ENCODE data around the gene SSH2.
A peak's percentile ranks its signal among the peaks of the same experiment; 100 is the strongest.
"Not testable (repeated sequence)": the region's sequence is repeated elsewhere in the genome, so short reads cannot be mapped to it uniquely, and the experiment has no call there.

The SSH2 gene

DNA sequence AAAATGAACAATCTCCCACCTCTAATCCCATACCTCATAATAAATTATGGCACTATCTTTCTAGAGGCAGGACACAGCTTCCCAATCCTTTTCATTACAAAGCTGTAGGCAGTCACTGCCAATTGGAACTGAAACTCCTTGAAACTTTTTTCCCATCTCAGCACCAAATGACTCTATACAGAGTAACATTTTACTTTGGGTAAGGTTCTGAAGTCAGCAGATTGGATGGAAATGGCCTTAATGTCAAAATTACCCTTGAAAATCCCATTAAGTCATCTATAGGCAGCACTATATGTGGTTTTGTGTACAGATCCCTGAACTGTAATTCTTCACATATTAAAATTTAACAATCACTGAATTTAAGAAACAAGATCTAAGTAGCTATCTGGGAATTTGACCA, 277.1 kb downstream of the SSH2 start:
- DNase-seq: no peak

DNA sequence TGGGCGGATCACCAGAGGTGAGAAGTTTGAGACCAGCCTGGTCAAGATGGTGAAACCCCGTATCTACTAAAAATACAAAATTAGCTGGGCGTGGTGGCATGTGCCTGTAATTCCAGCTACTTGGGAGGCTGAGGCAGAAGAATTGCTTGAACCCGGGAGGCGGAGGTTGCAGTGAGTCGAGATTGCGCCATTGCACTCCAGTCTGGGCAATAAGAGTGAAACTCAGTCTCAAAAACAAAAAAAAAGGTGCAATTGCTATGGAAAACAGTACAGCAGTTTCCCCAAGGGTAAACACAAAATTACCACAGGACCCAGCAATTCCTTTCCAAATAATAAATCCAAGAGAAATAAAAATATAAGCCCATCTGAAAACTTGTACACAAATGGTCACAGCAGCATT, 278.1 kb downstream of the SSH2 start:
- not testable (repeated sequence) for DNase-seq

DNA sequence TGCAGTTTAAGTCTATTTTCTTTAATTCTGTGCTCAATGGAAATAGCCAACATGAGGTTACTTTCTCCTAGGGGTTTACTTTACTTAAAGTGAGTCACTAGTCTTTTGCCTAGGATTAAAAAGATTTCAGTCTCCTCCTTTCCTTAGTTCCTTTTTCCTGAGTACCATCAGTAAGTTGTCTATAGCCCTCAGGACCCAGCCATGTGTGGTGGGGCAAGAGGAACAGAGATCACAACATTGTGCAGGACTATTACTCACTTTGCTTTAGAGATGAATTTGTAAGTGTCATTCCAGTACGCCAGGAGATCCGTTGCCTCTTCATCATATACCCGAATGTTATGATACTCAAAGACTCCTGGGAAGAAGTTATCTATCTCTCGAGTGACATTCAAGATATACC, 279.6 kb downstream of the SSH2 start:
- no peak for DNase-seq

DNA sequence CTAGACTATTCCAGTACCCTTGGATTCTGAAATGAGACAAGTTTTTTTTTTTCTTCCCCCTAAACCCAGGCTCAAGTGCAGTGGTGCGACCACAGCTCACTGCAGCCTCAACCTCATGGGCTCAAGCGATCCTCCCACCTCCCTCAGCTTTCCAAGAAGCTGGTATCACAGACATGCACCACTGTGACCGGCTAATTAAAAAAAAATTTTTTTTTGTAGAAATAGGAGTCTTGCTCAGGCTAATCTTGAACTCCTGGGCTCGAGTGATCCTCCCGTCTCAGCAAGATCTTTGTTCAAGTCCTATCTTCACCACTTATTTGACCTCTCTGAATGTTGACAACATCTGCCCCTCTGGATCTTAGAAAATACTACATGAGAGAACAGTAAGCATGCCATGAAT, 280.7 kb downstream of the SSH2 start:
- DNase-seq: no peak

DNA sequence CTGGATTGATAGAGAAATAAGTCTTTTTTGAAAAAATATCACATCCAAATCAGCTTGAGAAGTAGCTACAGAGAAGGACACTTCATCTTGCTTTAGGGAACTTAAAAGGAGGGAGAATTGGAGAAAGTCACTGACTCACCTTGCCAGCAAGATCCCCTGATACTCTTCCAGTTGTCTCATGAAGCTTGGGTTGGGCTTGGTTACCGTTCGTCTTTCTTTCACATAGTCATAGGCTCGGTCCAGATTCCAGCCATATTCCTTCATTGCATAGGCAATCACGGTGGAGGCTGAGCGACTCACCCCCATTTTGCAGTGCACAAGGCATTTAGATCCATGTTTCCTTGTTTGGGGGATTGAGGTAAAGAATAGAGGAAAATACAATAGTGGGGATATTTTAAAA, 282.0 kb downstream of the SSH2 start:
- DNase-seq: no peak

DNA sequence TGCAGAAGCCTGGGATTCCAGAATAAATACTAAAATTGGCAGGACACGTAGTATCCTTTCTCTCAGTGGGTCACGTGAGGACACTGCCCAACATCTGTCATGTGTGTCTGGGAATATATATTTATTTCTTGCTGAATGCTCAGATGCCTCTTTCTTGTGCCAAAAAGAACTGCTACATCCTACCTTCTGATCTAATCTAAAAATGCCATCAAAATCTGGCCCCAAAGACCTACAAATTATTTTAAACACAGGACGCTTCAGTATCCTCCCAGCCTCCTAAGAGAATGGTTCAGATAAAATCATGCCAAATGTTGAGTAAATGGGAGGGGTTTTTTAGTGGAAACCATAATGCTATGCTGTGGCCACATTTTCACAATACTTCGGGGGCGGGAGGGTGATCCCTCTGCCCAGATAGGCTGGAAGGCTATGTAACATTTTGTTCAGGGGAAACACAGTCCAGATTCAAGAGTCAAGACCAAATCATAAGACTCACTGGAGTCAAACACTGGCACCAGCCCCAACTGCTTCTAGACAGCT, 284.4 kb downstream of the SSH2 start:
- no peak for DNase-seq

DNA sequence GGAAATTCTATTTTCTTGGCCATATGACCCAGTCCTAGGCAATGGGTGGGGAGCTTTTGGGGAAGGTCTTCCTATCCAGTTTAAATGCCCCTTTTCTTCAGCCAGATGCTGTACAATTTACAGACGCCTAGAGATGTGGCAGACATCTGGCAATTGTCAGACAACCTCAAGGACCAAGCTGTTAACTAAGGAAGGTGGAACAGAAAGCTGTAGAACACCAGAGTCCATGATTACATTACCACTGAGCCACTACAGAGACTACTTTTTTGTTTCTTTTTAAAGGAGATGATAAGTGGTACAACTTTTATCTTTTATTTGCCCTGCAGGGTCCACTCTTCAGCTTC, 286.2 kb downstream of the SSH2 start:
- no peak for DNase-seq

DNA sequence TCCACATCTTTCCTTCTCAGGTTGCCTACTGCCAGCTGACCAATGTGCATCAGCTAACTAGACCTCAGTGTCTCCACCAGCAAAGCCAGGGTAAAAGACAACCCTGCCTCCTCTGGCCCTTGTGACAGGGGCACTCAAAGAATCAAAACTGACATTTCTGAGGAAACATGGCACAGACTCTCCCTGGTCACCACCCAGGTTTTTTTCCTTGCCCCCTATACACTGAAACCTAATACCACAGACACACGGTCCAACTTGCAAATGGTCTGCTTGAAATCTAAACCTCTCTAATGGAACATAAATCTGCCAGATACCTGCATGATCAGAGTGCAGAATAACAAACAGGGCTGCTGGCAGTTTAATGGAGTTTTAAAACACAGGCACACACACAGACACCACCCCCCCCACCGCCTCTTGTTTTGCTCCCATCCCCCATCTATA, 287.8 kb downstream of the SSH2 start:
- DNase-seq: no peak

DNA sequence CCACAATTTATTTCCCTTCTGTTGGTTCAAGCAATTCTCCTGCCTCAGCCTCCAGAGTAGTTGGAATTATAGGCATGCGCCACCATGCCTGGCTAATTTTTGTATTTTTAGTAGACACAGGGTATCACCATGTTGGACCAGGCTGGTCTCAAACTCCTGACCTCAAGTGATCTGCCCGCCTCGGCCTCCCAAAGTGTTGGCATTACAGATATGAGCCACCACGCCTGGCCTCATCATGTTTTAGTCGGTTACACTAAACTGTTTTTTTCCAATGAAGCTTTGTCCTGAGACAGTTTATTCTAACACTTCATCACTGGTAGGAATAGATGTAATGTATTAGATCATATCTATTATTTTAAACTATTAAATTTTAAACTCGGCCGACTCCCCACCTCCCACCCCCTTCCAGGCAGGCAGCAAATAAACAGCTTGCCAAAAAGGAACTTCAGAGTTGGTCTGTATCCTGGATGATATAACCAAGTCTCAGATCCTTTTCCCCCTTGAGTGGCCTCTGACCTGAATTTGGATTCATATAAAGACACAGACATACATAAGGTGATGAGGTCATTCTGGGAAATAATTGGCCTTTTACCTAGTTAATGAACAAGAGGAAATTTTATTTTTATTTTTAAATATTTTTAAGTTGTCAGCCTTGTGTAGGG, 288.9 kb downstream of the SSH2 start:
- DNase-seq: no peak

DNA sequence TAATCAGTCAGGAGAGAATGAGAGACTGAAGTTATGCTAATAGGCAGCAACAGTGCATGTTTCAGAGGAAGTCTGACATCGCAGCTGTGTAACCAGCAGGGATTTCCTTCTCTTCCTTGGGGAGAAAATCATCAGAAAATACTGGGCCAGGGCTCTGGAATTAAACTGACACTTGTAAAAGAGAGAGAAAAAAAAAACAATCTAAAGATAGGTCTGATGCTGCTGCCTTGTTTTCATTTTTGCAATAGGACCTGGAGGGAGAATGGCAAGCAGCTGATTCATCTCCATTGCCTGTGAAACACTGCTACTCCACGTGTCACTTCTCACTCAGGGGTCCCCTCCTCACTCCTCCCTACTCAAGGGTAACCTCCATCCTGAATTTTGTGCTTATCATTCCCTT, 289.6 kb downstream of the SSH2 start:
- no peak for DNase-seq

DNA sequence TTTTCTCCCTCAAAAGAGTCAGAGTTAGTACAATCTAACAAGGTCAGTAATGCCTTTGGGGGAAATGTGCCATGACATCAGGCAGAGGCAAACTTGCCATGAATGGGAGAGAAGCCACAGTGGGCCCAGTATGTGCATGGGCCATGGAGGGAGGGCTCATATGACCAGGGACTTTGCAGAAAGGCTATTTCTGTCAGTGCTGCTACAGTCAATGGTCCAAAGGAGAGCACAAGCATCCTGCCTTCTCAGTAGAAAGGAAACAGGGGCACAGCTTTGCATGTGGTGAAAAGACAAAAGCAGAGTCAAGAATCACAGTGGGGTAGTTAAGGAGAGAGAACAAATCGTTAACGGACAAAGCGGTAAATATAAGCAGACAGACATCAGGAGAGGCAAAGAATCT, 296.1 kb downstream of the SSH2 start:
- no peak for DNase-seq

DNA sequence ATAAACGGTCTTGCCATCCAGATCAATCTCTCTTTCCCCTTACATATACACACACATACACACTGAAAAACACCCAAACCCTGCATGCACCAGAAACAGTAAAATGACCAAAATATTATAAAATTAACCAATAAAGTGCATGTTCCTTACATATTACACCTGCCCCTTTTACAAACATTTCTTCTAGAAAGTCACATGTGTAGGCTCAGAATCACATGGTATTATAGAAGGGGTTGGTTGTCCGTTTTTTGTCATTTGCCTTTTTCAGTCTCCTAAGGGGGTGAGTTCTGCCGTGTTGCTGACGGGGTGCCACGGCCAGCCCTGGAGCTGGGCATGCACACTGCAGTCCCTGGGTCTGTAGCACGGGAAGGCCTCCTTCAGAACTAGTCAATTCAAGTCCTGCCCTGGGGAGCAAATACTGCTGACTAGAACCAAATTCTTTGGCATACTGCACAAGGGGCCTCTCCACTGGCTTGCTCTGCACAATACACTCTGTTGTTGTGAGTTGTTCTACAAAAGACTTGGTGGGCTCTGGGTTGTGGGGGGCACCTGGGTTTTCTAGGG, 299.3 kb downstream of the SSH2 start:
- DNase-seq: no peak

DNA sequence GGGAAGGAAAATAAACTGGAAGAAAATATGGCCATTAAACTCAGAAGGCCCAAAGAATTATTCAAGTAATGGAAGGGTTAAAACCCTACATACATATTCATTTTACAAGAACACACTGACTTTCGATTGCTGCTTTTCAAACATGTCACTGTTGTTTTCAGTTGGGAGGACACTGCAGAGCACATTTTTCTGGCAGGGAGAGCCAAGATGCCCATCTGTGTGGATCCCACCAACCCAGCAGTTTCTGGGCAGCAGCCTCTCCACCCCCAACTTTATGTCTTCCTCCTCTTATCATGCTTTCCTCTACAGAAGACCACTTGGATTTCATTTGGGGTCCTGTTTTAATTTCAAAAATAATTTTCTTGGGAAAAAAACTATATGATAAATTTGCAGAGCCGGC, 300.2 kb downstream of the SSH2 start:
- no peak for DNase-seq

DNA sequence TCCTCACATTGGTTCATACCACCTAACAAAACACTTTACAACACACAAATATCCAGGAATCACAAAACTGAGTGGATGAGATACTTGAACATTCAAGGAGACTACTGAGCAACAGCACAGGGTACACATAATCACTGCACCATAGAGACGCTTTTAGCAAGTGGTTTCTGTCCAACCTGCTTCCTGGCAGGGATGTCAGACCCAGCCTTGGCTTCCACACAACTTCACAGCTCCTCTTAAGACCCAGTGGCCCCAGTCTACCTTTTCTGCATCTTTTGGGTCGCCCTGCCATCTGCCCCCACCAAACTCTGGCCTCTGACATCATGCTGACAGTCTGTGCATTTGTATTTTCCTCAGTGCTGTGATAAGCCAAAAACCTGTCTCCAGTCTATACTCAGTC, 301.4 kb downstream of the SSH2 start:
- DNase-seq: no peak

DNA sequence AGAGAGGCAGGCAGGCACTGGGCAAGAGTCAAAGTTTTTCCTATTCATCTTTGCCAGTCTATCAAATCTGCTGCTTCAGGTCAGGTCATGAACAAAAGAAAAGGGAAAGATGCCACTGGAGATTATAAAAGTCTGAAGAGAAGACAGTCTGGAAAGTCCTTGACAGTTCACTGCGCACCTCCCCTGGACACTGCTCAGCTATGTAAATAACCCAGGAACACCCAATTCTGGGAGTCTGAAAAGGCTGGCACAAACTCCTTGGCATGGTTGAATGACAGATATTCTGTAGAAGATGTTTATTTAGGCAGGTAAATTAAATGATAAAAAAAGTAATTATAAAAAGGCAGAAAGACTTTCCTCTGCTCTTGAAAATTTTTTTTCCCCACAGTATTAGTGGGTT, 302.1 kb downstream of the SSH2 start:
- DNase-seq: no peak

DNA sequence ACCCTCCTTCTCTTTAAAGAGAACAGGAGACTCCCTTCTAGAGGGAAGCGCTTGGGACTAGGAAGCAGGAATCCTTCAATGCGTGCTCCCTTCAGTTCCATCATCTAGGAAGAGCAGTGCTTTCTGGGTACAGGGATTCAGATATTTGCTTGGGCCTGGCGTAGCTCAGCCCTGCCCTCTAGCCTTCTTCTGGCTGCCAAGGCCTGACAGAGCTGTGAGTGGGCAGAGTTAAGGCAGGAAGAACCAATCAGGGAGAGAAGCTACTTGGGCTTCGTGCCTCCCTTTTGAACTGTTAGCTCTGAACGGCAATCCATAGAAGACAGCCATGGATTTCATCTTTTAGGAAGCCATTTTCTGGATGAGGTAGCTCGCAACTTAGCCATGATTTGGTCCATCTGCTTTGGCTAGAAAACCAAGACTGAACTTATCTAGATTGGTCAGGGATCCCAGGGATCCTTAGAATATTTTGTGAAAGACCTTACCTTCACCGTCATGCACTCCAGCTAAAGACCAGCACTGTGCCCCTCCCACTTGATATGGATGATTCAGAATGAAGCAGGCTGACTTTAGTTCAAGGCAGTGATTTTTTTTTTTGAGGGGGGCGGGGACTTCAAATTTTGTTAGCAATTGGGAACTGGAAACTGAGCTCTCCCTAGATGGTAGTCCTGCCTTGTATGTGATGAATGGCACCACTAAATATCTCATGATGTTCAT, 304.8 kb downstream of the SSH2 start:
- DNase-seq: no peak

DNA sequence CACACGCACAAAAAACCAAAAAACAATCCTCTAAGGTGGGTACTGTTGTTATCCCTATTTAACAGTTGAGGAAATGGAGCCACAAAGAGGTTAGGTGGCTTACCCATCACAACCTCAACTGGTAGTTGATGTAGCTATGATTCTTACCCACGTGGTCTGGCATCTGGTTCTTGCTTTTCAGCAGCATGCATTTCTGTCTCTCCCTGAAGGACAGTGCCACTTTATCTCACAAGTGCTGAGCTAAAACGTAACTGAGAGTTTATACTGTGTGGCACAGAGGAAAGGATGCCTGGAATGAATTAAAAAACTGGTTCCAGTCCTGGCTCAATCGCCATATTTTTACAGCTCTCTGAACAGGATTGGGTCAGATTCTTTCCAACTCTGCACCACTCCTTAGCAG, 305.4 kb downstream of the SSH2 start:
- DNase-seq: no peak

DNA sequence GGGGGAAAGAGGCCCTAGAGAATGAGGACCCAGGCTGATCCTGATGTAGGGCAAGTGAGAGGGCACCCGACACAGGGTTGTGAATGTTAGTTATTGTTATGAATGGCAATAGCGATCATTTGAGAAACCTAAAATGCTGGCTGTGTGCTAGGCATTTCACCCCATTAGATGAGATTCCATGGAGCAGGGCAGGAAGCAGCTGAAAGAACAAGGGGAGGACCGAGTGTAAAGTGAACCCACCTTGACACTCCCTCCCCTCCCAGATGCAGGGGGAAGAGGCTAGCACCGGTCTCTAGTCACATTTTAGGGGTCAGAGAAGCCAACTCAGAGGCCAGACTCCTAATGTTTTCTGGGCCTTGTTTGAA, 306.8 kb downstream of the SSH2 start:
- DNase-seq: no peak

DNA sequence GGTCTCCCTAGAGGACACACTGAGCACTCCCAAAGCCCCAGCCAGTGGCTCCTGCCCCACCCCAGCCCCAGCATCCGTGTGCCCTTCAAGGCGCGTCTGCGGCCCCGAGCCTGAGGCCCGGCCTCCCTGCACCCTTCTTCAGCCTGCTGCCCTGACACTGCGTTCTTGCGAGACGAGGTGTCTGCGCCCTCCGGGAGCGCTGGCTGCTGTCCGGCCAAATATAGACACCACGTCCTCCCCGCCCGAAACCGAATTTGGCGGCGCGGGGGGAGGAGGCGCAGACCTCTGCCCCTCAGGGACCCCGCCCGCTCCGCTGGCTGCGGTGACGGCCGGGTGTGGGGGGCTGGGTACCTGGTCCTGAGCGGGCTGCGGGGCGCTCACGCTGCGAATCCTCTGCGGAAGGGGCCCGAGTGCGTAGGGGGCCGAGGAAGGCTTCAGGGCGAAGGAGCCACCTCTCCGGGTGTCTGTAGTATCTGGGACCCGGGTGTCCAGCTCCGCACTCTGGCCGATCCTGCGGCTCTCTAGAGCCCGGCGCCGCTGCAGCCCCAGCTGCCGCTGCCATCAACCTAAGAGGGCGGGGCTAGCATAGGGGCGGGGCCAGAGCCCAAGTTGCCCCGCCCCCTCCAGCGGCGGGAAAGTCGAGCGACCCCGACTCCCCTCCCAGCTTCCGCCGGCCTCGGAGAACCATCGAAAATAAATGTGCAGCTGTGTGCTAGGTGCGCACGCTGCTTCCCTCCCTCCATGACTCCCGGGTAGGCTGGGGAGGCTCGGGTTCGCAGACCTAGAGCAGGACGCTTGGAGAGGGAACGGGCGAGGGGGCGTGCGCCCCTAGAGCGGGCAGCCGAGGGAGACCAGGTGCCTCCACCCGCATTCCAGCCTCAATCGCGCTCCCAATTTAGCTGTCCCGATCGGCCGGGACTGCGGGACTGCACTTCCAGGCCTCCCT, 307.4 kb downstream of the SSH2 start, which contains the start of gene CORO6:
Gene CORO6, minus strand, starts transcription at position 576 of the 946 bp plus-strand sequence. CDS start 1,491 bp downstream, outside the sequence.
- DNase-seq: peak; percentile 63

DNA sequence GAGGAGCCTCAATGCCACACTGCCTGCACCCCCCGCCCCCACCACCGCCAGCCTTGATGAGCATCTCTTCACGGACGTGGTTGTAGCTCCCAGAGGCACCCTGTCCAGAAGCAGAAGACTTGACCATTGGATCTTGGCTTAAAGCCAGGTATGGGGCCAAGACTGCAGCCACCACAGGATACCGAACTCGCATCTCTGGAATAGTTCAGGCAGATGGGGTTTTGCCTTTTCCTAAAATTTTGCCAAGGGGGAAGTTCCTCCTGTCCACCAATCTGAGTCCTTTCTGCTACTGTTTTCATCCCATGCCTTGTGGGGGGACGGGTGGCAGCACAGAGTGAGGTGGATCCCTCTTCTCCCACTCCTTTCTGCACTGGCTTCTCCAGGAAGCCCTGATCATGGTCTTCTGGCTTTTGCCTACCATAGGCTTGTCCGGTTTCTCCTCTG, 308.3 kb downstream of the SSH2 start:
- no peak for DNase-seq

DNA sequence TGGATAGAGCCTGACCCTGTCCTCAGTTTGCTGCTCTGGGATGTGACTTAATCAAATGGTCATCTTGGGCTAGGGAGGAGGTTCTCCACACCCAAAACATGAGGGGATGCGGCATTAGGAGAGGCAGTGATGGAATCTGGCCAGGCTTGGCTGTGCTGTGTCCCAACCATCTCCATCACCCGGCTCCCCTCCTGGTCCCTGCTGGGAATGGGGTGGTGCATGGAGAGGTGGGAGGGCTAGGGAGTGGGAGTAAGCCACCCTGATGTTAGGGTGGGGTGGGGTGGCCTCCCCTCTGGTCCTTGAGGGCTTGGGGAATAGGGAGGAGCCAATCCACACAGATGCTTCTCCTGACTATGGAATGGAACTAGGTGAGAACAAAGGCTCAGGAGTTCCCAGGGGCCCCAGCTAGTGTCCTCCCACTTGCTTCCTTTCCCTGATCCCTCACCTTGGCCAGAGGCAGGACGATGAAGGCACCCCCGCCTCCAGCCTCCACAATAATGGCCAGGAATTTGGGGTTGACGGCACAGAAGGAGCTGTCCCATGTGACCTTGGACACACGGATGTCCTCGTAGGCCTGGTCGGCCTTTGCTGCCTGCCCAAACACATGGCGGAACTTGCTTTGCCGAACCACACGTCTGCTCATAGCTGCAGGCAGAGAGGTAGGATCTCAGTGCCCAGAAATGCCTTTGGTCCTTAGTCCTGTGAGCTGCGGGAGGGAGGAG, 309.1 kb downstream of the SSH2 start:
- no peak for DNase-seq

DNA sequence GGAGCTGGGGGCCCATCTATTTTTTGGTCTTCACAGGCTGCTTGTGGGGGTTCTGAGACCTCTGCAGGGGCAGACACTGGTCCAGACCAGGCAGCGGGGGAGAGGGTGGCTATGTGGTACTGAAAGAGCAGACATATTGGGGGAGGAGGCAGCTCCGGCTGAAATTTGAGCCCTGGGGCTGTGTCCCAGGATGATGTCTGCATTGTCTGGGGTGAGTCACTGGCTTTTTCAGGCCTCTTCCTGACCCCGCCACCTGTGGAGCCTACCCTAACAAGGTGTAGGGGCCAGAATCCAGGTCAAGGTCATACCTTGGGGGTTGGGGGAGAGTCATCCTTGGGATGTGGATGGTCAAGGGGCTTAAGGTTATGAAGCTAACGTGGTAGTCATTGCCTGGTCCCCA, 309.8 kb downstream of the SSH2 start:
- DNase-seq: no peak

Data from CD4-positive, alpha-beta T cell treated with Interferon gamma for 1 hour (primary cell).